NT2/D1 (cell line): ENCODE measurements around the gene TSKS.

Source experiments
- SUZ12 ChIP-seq: IDR thresholded peaks from 2 replicates; pipeline ENCODE4 v1.6.1; 2011; ENCODE audit not compliant: insufficient read length, insufficient read depth; ENCODE audit errors: extremely low read depth
- YY1 ChIP-seq: IDR thresholded peaks from 2 replicates; pipeline ENCODE4 v1.6.1; 2011; ENCODE audit not compliant: insufficient read length, insufficient read depth
- ZNF274 ChIP-seq: IDR thresholded peaks from 2 replicates; pipeline ENCODE4 v1.6.1; 2011; ENCODE audit warnings: mild to moderate bottlenecking, low read depth, low read length

GRCh38 chr19:49772850-49773432, 9.8 kb upstream of the TSKS start:
- no peak for TF ChIP-seq ZNF274
- no peak for TF ChIP-seq SUZ12
- TF ChIP-seq YY1: no peak
